Right lobe of liver (tissue), 4 donors: Measurements from ENCODE around the gene CCDC197.

Experiments used
- POLR2A ChIP-seq: fragments of 450-650 bp; IDR thresholded peaks from one replicate; pipeline ENCODE4 v1.6.1; 2017; ENCODE audit warnings: antibody characterized with exemption, mild to moderate bottlenecking
- TF ChIP-seq, protein P1 (sequence below), 4 donors: fragments of 200-600 bp in 3 of 4; fragments of 450-650 bp in 1 of 4; IDR thresholded peaks; one replicate each; pipeline versions ENCODE4 v1.5.1 to v1.8.0; 2016 to 2022; ENCODE audit warnings: antibody characterized with exemption in 4 of 4, mild to moderate bottlenecking in 2 of 4
- donor health status: DM: no; HTN: no; CAD: no.
- donor health status: DM: no; HTN: no; CAD: no.
- donor health status: DM: no; HTN: yes; CAD: no.

DNA sequence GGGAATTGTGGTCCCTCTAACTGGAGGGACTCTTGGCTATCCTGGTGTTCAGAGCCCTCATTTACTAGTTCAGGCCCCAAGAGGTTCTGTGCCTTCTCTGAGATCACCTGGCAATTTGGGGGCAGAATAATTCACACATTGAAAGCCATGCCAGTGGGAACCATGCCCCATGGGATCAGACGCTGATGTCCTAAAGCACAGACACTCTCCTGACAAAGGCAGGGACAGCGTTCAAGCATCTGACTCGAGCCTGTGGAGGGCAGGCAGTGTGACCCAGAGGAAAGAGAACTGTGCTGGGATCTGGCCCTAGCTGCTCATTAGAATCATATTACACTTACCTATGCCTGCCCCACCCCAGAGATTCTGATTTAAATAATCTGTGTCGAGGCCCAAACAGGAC is 18.4 kb upstream of the CCDC197 start:
- TF ChIP-seq, protein P1, sequence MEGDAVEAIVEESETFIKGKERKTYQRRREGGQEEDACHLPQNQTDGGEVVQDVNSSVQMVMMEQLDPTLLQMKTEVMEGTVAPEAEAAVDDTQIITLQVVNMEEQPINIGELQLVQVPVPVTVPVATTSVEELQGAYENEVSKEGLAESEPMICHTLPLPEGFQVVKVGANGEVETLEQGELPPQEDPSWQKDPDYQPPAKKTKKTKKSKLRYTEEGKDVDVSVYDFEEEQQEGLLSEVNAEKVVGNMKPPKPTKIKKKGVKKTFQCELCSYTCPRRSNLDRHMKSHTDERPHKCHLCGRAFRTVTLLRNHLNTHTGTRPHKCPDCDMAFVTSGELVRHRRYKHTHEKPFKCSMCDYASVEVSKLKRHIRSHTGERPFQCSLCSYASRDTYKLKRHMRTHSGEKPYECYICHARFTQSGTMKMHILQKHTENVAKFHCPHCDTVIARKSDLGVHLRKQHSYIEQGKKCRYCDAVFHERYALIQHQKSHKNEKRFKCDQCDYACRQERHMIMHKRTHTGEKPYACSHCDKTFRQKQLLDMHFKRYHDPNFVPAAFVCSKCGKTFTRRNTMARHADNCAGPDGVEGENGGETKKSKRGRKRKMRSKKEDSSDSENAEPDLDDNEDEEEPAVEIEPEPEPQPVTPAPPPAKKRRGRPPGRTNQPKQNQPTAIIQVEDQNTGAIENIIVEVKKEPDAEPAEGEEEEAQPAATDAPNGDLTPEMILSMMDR (IDR thresholded peaks at IDR 0.05), result no peak
- TF ChIP-seq POLR2A, result no peak
